HepG2 (cell line): ENCODE data around the gene LIN7A. TPM values are rescaled to one million over a fixed set of nuclear protein-coding genes. Genes with fewer than 3 reads are reported as not detected.

Experiments
- ETV6 ChIP-seq: sonication (generic); formaldehyde crosslinking; conservative IDR thresholded peaks from 2 replicates; pipeline ENCODE4 v1.4.0; 2020; ENCODE audit warnings: missing genetic modification reagents
- FOXJ3 ChIP-seq: sonication (generic); formaldehyde crosslinking; IDR thresholded peaks from 2 replicates; pipeline ENCODE4 v1.4.0; 2020; ENCODE audit warnings: missing genetic modification reagents, mild to moderate bottlenecking, borderline replicate concordance
- LBX2 ChIP-seq: sonication (generic); formaldehyde crosslinking; IDR thresholded peaks from 2 replicates; pipeline ENCODE4 v1.5.0; 2020; ENCODE audit warnings: missing genetic modification reagents, mild to moderate bottlenecking, borderline replicate concordance
- MTF2 ChIP-seq: sonication (generic); formaldehyde crosslinking; IDR thresholded peaks from 2 replicates; pipeline ENCODE4 v1.5.0; 2020; ENCODE audit warnings: missing genetic modification reagents, borderline replicate concordance
- NFATC3 ChIP-seq: sonication (generic); formaldehyde crosslinking; IDR thresholded peaks from 2 replicates; pipeline ENCODE4 v1.5.1; 2020; ENCODE audit warnings: mild to moderate bottlenecking, missing genetic modification reagents
- POLR2A ChIP-seq, 2 experiments: IDR thresholded peaks; 2 replicates each; pipeline ENCODE4 v1.6.1; 2011; ENCODE audit warnings: low read depth in 2 of 2, low read length in 2 of 2, mild to moderate bottlenecking in 1 of 2, moderate library complexity in 1 of 2; ENCODE audit not compliant: insufficient read depth in 1 of 2
- PRMT3 ChIP-seq: sonication (generic); formaldehyde crosslinking; IDR thresholded peaks from 2 replicates; pipeline ENCODE4 v1.8.1; 2022; ENCODE audit warnings: low read depth, mild to moderate bottlenecking, moderate library complexity, missing genetic modification reagents, borderline replicate concordance
- SIX1 ChIP-seq: sonication (generic); formaldehyde crosslinking; IDR thresholded peaks from 2 replicates; pipeline ENCODE4 v1.4.0; 2020; ENCODE audit warnings: missing genetic modification reagents, borderline replicate concordance
- TFDP1 ChIP-seq: IDR thresholded peaks from 2 replicates; pipeline ENCODE4 v1.6.1; 2016; ENCODE audit warnings: missing compliant biosample characterization, missing genetic modification reagents, borderline replicate concordance
- ZBTB21 ChIP-seq: sonication (generic); formaldehyde crosslinking; IDR thresholded peaks from 2 replicates; pipeline ENCODE4 v1.4.0; 2020; ENCODE audit warnings: missing genetic modification reagents
- ZMYM2 ChIP-seq: sonication (generic); formaldehyde crosslinking; IDR thresholded peaks from 2 replicates; pipeline ENCODE4 v1.8.0; 2022; ENCODE audit warnings: mild to moderate bottlenecking, missing genetic modification reagents
- ZNF142 ChIP-seq: sonication (generic); formaldehyde crosslinking; IDR thresholded peaks from 2 replicates; pipeline ENCODE4 v1.4.0; 2020; ENCODE audit warnings: missing genetic modification reagents
- ZNF672 ChIP-seq: sonication (generic); formaldehyde crosslinking; IDR thresholded peaks from 2 replicates; pipeline ENCODE4 v1.8.1; 2022; ENCODE audit warnings: missing genetic modification reagents
- ZNF883 ChIP-seq: sonication (generic); formaldehyde crosslinking; IDR thresholded peaks from 2 replicates; pipeline ENCODE4 v1.5.1; 2020; ENCODE audit warnings: mild to moderate bottlenecking, missing genetic modification reagents; ENCODE audit errors: not compliant biosample characterization
- ZSCAN31 ChIP-seq: sonication (generic); formaldehyde crosslinking; IDR thresholded peaks from 2 replicates; pipeline ENCODE4 v1.5.0; 2020; ENCODE audit warnings: low read depth, mild to moderate bottlenecking, missing genetic modification reagents
- ZSCAN9 ChIP-seq: IDR thresholded peaks from 2 replicates; pipeline ENCODE4 v1.6.1; 2016; ENCODE audit warnings: borderline replicate concordance
- polyA plus RNA-seq, 8 experiments: library from polyadenylated mRNA; depleted of rRNA in 3 of 8; stranded (reverse) in 7 of 8; unstranded in 1 of 8; fragments of >200 nt; fragmentation: Illumina TruSeq in 4 of 8; extraction: Trizol in 4 of 8; gene quantifications; 2 replicates each; pipeline versions ENCODE4 v1.2.1 to v1.2.3, GENCODE V29; 2011 to 2016; ENCODE audit warnings: low read depth in 4 of 8, missing spikeins in 1 of 8, mixed read lengths in 1 of 8; ENCODE audit not compliant: insufficient read depth in 1 of 8
- total RNA-seq, 5 experiments: library from RNA; depleted of rRNA; stranded (reverse); fragments of >200 nt; fragmentation: Illumina TruSeq; extraction: Trizol; gene quantifications; 2 replicates each; pipeline ENCODE4 v1.2.3, GENCODE V29; 2016; ENCODE audit warnings: low read depth in 1 of 5
- TF ChIP-seq, protein P1 (sequence below): sonication (generic); formaldehyde crosslinking; IDR thresholded peaks from 2 replicates; pipeline ENCODE4 v1.9.0; 2022; ENCODE audit warnings: low read depth, missing genetic modification reagents
- TF ChIP-seq, protein P2 (sequence below): sonication (generic); formaldehyde crosslinking; IDR thresholded peaks from 2 replicates; pipeline ENCODE4 v1.8.1; 2023; ENCODE audit warnings: missing genetic modification reagents, mild to moderate bottlenecking, borderline replicate concordance

Gene LIN7A
- total and polyA plus RNA-seq, 2 of the 13 experiments (the other 11 are each of a cell fraction or from before 2014, with no cell fraction given) = 18.5 to 19.2 TPM

DNA sequence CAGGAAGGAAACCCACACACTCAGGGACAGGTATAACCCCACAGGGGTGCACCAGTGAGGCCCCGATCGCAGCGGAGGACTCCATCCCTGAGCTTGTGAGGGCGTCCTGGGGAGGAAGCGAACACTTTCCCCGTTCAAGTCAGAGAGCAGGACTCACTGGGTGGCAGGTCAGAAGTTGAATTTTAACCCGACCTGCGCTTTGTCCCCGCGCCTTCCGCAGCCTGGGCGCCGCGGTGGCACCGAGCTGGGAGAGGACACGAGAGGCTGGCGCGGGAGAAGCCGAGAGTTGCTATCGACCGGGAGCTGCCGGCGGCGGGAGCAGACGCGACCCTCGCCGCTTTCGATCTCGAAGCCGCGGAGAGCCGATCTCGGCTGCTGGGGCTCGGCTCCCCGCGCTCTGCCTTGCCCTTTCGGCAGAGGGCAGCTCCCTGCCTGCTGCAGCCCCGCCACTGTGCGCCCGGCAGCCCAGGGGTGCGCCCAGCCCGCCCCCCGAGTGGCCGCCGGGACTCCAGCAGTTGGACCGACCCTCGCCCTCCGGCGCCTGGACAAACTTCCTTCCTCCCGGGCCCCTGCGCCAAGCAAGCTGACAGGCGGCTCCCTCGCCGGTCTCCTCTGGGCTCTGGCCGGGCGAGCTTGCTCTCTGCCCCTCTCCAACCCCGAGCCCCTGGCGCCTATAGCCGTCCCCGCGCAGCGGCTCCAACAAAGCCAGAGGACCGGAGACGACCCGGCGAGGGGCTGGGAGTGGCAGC is 918 bp downstream of the LIN7A start (continued):
- no peak for TF ChIP-seq FOXJ3 (CRISPR knock-in tag)
- TF ChIP-seq TFDP1 (CRISPR knock-in tag) = peak; percentile 79
- no peak for TF ChIP-seq ZBTB21
- TF ChIP-seq NFATC3 = no peak
- TF ChIP-seq LBX2 (CRISPR knock-in tag) = no peak
- TF ChIP-seq ZSCAN9 (CRISPR knock-in tag) = peak; percentile 50; the same call in 1 of the 2 replicates
- TF ChIP-seq SIX1 = no peak
- TF ChIP-seq, protein P1, sequence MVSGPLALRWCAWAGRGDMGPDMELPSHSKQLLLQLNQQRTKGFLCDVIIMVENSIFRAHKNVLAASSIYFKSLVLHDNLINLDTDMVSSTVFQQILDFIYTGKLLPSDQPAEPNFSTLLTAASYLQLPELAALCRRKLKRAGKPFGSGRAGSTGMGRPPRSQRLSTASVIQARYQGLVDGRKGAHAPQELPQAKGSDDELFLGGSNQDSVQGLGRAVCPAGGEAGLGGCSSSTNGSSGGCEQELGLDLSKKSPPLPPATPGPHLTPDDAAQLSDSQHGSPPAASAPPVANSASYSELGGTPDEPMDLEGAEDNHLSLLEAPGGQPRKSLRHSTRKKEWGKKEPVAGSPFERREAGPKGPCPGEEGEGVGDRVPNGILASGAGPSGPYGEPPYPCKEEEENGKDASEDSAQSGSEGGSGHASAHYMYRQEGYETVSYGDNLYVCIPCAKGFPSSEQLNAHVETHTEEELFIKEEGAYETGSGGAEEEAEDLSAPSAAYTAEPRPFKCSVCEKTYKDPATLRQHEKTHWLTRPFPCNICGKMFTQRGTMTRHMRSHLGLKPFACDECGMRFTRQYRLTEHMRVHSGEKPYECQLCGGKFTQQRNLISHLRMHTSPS = peak; percentile 82
- peak; percentile 67 for TF ChIP-seq ZSCAN31 (CRISPR knock-in tag)
- no peak for TF ChIP-seq ZNF883 (CRISPR knock-in tag)
- TF ChIP-seq ZNF142 = peak; percentile 37; the same call in 1 of the 2 replicates
- peak; percentile 81 to 89 for TF ChIP-seq POLR2A (IDR thresholded peaks at IDR 0.05; ENCODE audit: insufficient read depth in 1 of 2, low read depth in 2 of 2, low read length in 2 of 2)
- TF ChIP-seq ETV6 = peak; percentile 67; the same call in 1 of the 2 replicates
- peak; percentile 69; the same call in 1 of the 2 replicates for TF ChIP-seq PRMT3
- TF ChIP-seq, protein P2, sequence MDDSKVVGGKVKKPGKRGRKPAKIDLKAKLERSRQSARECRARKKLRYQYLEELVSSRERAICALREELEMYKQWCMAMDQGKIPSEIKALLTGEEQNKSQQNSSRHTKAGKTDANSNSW (CRISPR knock-in tag) = no peak
- TF ChIP-seq MTF2 = peak; percentile 89
- no peak for TF ChIP-seq ZMYM2 (CRISPR knock-in tag)
- no peak for TF ChIP-seq ZNF672 (CRISPR knock-in tag)
